ENCODE data around the gene CFAP251. TPM values are rescaled to one million over a fixed set of nuclear protein-coding genes. Genes with fewer than 3 reads are reported as not detected.

Gene CFAP251
- total and polyA plus RNA-seq, 2 donors (not counting 3 experiments of a cell fraction or from before 2014, with no cell fraction given), result 3.3 to 4.0 TPM

- peaks cover 4% of the 10 kb centered on the region for H3K4me1 ChIP-seq (ENCODE audit: control insufficient read depth, extremely low read depth, insufficient read depth, low read length)
- H3K27ac ChIP-seq (ENCODE audit: insufficient read depth, low read depth, low read length), result no peak overlapping the region
- TF ChIP-seq MYC (IDR thresholded peaks at IDR 0.05; ENCODE audit: low read depth, low read length) (no peak), JUN (IDR thresholded peaks at IDR 0.05; ENCODE audit: borderline replicate concordance, insufficient read depth, insufficient read length, low read depth) (no peak), EZH2 (IDR thresholded peaks at IDR 0.05; ENCODE audit: borderline replicate concordance, low read depth, low read length, severe bottlenecking) (no peak), POLR2A (IDR thresholded peaks at IDR 0.05; ENCODE audit: low read depth, low read length) (no peak), MAX (IDR thresholded peaks at IDR 0.05; ENCODE audit: insufficient read depth, insufficient read length) (no peak), CTCF (IDR thresholded peaks at IDR 0.05; ENCODE audit: extremely low read depth in 1 of 2, insufficient read depth in 1 of 2, low read depth in 1 of 2, low read length in 2 of 2) (no peak), GATA2 (IDR thresholded peaks at IDR 0.05; ENCODE audit: insufficient read depth, insufficient read length, low read depth, low read length) (no peak), FOS (IDR thresholded peaks at IDR 0.05; ENCODE audit: borderline replicate concordance, insufficient read depth, low read length) (no peak)
- ChIA-PET POLR2A (interaction anchor here (0.6 kb wide), 1 partner anchor 503 kb away, joined by 3 read pairs; no protein-coding TSS in a partner anchor), CTCF (no interaction called here)
- H3K9ac ChIP-seq (replicated peaks; ENCODE audit: extremely low read depth, insufficient read depth, low read length), result no peak overlapping the region
- FAIRE-seq (no peak), DNase-seq (ENCODE audit: low read depth, low spot score) (no peak)
- H2AFZ ChIP-seq (ENCODE audit: low read depth, low read length), result no peak overlapping the region
- H3K9me1 ChIP-seq (replicated peaks; ENCODE audit: control insufficient read depth, extremely low read depth, insufficient read depth, low read length), result no peaks in the 10 kb centered on the region
- dilution Hi-C loops (cut with MboI; ENCODE audit: extremely low pct_ligation_motif_present, low sequenced_read_pairs), result no loop called here
- no peaks in the 10 kb centered on the region for H4K20me1 ChIP-seq (replicated peaks; ENCODE audit: control insufficient read depth, extremely low read depth, insufficient read depth, low read length)
- intact Hi-C loops (cut with micrococcal nuclease), result no loop called here
- H3K4me2 ChIP-seq (ENCODE audit: insufficient read depth, low read length), result no peak overlapping the region
- no peaks in the 10 kb centered on the region for H3K79me2 ChIP-seq (ENCODE audit: control insufficient read depth, insufficient read depth, low read length)
- H3K4me3 ChIP-seq (replicated peaks in 1 of 3; ENCODE audit: insufficient read depth in 1 of 3, low read depth in 1 of 3, low read length in 3 of 3), result no peak overlapping the region
- no peaks in the 10 kb centered on the region for H3K27me3 ChIP-seq (ENCODE audit: control insufficient read depth in 2 of 2, insufficient read depth in 2 of 2, low read length in 2 of 2)
- no peaks in the 10 kb centered on the region for H3K36me3 ChIP-seq (ENCODE audit: control insufficient read depth in 2 of 2, extremely low read depth in 1 of 2, insufficient read depth in 2 of 2, low read length in 2 of 2)
- no TSS peak for BruUV-seq (replicated peaks)
- H3K9me3 ChIP-seq (replicated peaks; ENCODE audit: control insufficient read depth, insufficient read depth, low read length), result no peaks in the 10 kb centered on the region
These were observed 62.5 kb downstream of the CFAP251 start for GRCh38 chr12:121980892-121981272.
